Sigmoid colon (tissue), 7 donors: Measurements from ENCODE around the gene CHRNB4. TPM values are rescaled to one million over a fixed set of nuclear protein-coding genes. Genes with fewer than 3 reads are reported as not detected.

Source experiments
- DNase-seq: peaks from one replicate; pipeline ENCODE4 v3.0.0-alpha.2; 2019
- H3K27ac ChIP-seq, 4 donors: fragments of 200-600 bp; sonication (generic); one replicate each; pipeline ENCODE4 v1.5.1; 2016 to 2019; ENCODE audit warnings: mild to moderate bottlenecking in 1 of 4
- H3K27me3 ChIP-seq, 3 donors: fragments of 200-600 bp; sonication (generic); one replicate each; pipeline ENCODE4 v1.5.1; 2019; ENCODE audit warnings: mild to moderate bottlenecking in 1 of 3
- H3K36me3 ChIP-seq, 4 donors: fragments of 200-600 bp; sonication (generic); one replicate each; pipeline ENCODE4 v1.5.1; 2016 to 2019
- H3K4me1 ChIP-seq, 4 donors: fragments of 200-600 bp; sonication (generic); one replicate each; pipeline ENCODE4 v1.5.1; 2017 to 2019
- H3K4me3 ChIP-seq, 4 donors: fragments of 200-600 bp; sonication (generic); one replicate each; pipeline ENCODE4 v1.5.1; 2017 to 2019; ENCODE audit warnings: mild to moderate bottlenecking in 2 of 4, moderate library complexity in 1 of 4
- H3K9me3 ChIP-seq, 4 donors: fragments of 200-600 bp in 3 of 4; sonication (generic) in 3 of 4; one replicate each; pipeline versions ENCODE4 v1.5.1 to v1.6.1; 2013 to 2019
- EP300 ChIP-seq, 4 donors: sonication (generic); formaldehyde crosslinking; IDR thresholded peaks; one replicate each; pipeline ENCODE4 v1.6.1; 2017; ENCODE audit warnings: antibody characterized with exemption in 4 of 4
- POLR2A ChIP-seq, 2 donors: fragments of 450-650 bp; IDR thresholded peaks; one replicate each; pipeline ENCODE4 v1.6.1; 2016; ENCODE audit warnings: antibody characterized with exemption in 2 of 2, mild to moderate bottlenecking in 2 of 2, moderate library complexity in 2 of 2
- POLR2AphosphoS5 ChIP-seq, 4 donors: sonication (generic); formaldehyde crosslinking; IDR thresholded peaks; one replicate each; pipeline ENCODE4 v1.6.1; 2017; ENCODE audit warnings: antibody characterized with exemption in 4 of 4
- WGBS, 2 donors: extraction: QIAGEN DNeasy Blood & Tissue Kit; methylation state at CpG; one replicate each; pipeline ENCODE4 v1.1.7; 2013; 5-methylcytosine and 5-hydroxymethylcytosine counted together
- intact Hi-C: fragments of 100-400 bp; cut with DNase I; formaldehyde crosslinking; loops from one replicate; pipeline ENCODE4 v1.15.1; 2023
- polyA plus RNA-seq, 3 donors: library from polyadenylated mRNA; stranded (reverse); fragments of 200-250 nt; gene quantifications; one replicate each; pipeline ENCODE4 v1.2.3, GENCODE V29; 2013
- total RNA-seq, 4 donors: library from RNA; depleted of rRNA; stranded (reverse); fragments of >200 nt; gene quantifications; one replicate each; pipeline ENCODE4 v1.1.0, GENCODE V29; 2016
- TF ChIP-seq, protein P1 (sequence below), 4 experiments: fragments of 450-650 bp in 3 of 4; fragments of 200-600 bp in 1 of 4; IDR thresholded peaks; one replicate each; pipeline ENCODE4 v1.5.1; 2016 to 2019; ENCODE audit warnings: antibody characterized with exemption in 4 of 4, mild to moderate bottlenecking in 3 of 4, moderate library complexity in 2 of 4
- donor health status: healthy with polysubstance abuse.
- donor health status: Bipolar disorder and iron deficiency.
- donor health status: healthy.

CHRNB4 gene
- total and polyA plus RNA-seq, 7 donors = 0.33 to 2.5 (median 1.4) TPM; not detected in 2

- no peak overlapping the region for H3K27ac ChIP-seq
- H3K27me3 ChIP-seq = no peaks in the 10 kb centered on the region
- no peak for TF ChIP-seq POLR2A (IDR thresholded peaks at IDR 0.05)
- TF ChIP-seq, protein P1, sequence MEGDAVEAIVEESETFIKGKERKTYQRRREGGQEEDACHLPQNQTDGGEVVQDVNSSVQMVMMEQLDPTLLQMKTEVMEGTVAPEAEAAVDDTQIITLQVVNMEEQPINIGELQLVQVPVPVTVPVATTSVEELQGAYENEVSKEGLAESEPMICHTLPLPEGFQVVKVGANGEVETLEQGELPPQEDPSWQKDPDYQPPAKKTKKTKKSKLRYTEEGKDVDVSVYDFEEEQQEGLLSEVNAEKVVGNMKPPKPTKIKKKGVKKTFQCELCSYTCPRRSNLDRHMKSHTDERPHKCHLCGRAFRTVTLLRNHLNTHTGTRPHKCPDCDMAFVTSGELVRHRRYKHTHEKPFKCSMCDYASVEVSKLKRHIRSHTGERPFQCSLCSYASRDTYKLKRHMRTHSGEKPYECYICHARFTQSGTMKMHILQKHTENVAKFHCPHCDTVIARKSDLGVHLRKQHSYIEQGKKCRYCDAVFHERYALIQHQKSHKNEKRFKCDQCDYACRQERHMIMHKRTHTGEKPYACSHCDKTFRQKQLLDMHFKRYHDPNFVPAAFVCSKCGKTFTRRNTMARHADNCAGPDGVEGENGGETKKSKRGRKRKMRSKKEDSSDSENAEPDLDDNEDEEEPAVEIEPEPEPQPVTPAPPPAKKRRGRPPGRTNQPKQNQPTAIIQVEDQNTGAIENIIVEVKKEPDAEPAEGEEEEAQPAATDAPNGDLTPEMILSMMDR (IDR thresholded peaks at IDR 0.05) = no peak
- intact Hi-C loops = no loop called here
- H3K4me1 ChIP-seq = no peaks in the 10 kb centered on the region
- no peak overlapping the region for H3K4me3 ChIP-seq
- no peaks in the 10 kb centered on the region for H3K9me3 ChIP-seq
- no peak for DNase-seq
- 93 to 94% methylated on average over 5 of the region's 5 CpGs for WGBS, 2 donors
- H3K36me3 ChIP-seq = peaks cover 0 to 7% (median 0%) of the 10 kb centered on the region in 4 donors
Measured at GRCh38 chr15:78605201-78605600, 35.8 kb downstream of the CHRNB4 start.

- Histone ChIP-seq H3K9me3 (no peaks in the 10 kb centered on the region), H3K27ac (no peak overlapping the region), H3K4me3 (no peak overlapping the region), H3K4me1 (no peaks in the 10 kb centered on the region), H3K36me3 (peaks cover 0 to 7% (median 0%) of the 10 kb centered on the region in 4 donors), H3K27me3 (no peaks in the 10 kb centered on the region)
- intact Hi-C loops = no loop called here
- DNase-seq = no peak
- 34 to 68% methylated on average over 2 of the region's 2 CpGs for WGBS, 2 donors
- TF ChIP-seq EP300 (IDR thresholded peaks at IDR 0.05) (no peak), POLR2A (IDR thresholded peaks at IDR 0.05) (no peak), POLR2AphosphoS5 (IDR thresholded peaks at IDR 0.05) (no peak)
- TF ChIP-seq, protein P1 (IDR thresholded peaks at IDR 0.05) = no peak
Measured at GRCh38 chr15:78604420-78604819, 36.6 kb downstream of the CHRNB4 start.

GRCh38 chr15:78603467-78603866 is 37.5 kb downstream of the CHRNB4 start:
- Histone ChIP-seq H3K36me3 (peaks cover 0 to 7% (median 0%) of the 10 kb centered on the region in 4 donors), H3K27me3 (no peaks in the 10 kb centered on the region), H3K4me3 (no peak overlapping the region), H3K9me3 (no peaks in the 10 kb centered on the region), H3K27ac (no peak overlapping the region), H3K4me1 (no peaks in the 10 kb centered on the region)
- WGBS, 2 donors = 74 to 79% methylated on average over 3 of the region's 3 CpGs
- no peak for DNase-seq
- TF ChIP-seq, protein P1 (IDR thresholded peaks at IDR 0.05) = no peak
- TF ChIP-seq POLR2A (IDR thresholded peaks at IDR 0.05) (no peak), POLR2AphosphoS5 (IDR thresholded peaks at IDR 0.05) (no peak), EP300 (IDR thresholded peaks at IDR 0.05) (no peak)
- intact Hi-C loops = no loop called here

- no peaks in the 10 kb centered on the region for H3K9me3 ChIP-seq
- H3K36me3 ChIP-seq = peaks cover 0 to 7% (median 0%) of the 10 kb centered on the region in 4 donors
- DNase-seq = no peak
- no peaks in the 10 kb centered on the region for H3K4me1 ChIP-seq
- H3K4me3 ChIP-seq = no peak overlapping the region
- H3K27me3 ChIP-seq = no peaks in the 10 kb centered on the region
- no peak overlapping the region for H3K27ac ChIP-seq
- intact Hi-C loops = no loop called here
- no peak for TF ChIP-seq POLR2AphosphoS5 (IDR thresholded peaks at IDR 0.05)
- TF ChIP-seq POLR2A (IDR thresholded peaks at IDR 0.05) = no peak
- TF ChIP-seq, protein P1 (IDR thresholded peaks at IDR 0.05) = no peak
- no peak for TF ChIP-seq EP300 (IDR thresholded peaks at IDR 0.05)
Measured at GRCh38 chr15:78599189-78599588, 41.8 kb downstream of the CHRNB4 start.

DNA sequence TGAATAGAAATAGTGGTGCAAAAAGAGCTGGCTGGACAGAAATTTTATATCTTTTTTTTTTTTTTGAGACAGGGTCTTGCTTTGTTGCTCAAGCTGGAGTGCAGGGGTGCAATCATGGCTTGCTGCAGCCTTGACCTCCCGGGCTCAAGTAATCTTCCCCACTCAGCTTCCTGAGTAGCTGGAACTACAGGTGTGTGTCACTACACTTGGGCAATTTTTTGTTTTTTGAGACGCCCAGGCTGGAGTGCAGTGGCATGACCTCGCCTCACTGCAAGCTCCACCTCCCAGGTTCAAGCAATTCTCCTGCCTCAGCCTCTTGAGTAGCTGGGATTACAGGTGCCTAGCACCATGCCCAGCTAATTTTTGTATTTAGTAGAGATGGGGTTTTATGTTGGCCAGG is 42.7 kb downstream of the CHRNB4 start:
- TF ChIP-seq, protein P1 (IDR thresholded peaks at IDR 0.05) = no peak
- TF ChIP-seq EP300 (IDR thresholded peaks at IDR 0.05) (no peak), POLR2AphosphoS5 (IDR thresholded peaks at IDR 0.05) (no peak), POLR2A (IDR thresholded peaks at IDR 0.05) (no peak)
- H3K4me3 ChIP-seq = no peak overlapping the region
- no peaks in the 10 kb centered on the region for H3K27me3 ChIP-seq
- H3K27ac ChIP-seq = no peak overlapping the region
- H3K9me3 ChIP-seq = no peaks in the 10 kb centered on the region
- H3K36me3 ChIP-seq = peaks cover 0 to 7% (median 0%) of the 10 kb centered on the region in 4 donors
- no peaks in the 10 kb centered on the region for H3K4me1 ChIP-seq
- no peak for DNase-seq
- 87 to 90% methylated on average over 3 of the region's 3 CpGs for WGBS, 2 donors
- intact Hi-C loops = no loop called here
